Measurements from ENCODE around the gene MTG1.

DNA sequence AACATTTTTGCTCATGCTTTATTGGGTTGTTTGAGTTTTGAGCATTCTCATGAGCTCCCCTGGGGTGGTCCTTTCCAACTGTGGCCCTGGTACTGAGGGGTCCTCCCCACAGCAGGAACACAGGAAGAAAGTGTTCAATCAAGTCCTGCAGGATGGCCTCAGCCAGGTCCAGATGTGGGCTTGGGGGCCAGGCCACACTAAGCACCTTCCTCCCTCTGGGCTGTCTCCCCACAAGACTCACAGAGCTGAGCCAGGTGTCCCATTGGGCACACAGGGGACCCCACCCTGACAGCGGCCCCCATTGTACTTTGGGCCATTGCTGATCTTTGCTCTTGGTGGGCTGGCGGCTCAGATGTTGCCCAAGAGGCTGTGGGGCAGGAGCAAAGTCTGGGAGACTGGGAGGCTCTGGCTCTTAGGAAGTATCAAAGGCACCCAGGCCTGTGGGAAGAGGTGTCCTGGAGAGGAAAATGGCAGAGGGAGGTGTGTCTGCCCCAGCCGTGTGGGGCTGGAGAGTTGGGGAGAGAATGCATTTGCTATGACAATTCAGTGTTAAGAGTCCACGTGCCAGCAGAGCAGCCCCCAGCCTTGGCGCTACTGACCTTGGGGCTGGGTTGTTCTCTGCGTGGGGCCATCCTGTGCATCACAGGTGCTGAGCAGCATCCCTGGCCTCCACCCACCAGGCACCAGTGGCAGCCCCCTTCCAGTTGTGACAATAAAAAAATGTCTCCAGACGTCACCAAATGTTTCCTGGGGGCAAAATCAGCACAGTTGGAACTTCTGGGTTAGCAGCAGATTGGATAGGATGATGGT, 77.5 kb downstream of the MTG1 start:
- TF ChIP-seq, protein P1, sequence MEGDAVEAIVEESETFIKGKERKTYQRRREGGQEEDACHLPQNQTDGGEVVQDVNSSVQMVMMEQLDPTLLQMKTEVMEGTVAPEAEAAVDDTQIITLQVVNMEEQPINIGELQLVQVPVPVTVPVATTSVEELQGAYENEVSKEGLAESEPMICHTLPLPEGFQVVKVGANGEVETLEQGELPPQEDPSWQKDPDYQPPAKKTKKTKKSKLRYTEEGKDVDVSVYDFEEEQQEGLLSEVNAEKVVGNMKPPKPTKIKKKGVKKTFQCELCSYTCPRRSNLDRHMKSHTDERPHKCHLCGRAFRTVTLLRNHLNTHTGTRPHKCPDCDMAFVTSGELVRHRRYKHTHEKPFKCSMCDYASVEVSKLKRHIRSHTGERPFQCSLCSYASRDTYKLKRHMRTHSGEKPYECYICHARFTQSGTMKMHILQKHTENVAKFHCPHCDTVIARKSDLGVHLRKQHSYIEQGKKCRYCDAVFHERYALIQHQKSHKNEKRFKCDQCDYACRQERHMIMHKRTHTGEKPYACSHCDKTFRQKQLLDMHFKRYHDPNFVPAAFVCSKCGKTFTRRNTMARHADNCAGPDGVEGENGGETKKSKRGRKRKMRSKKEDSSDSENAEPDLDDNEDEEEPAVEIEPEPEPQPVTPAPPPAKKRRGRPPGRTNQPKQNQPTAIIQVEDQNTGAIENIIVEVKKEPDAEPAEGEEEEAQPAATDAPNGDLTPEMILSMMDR (conservative IDR thresholded peaks at IDR 0.05 in 1 of 2, IDR thresholded peaks at IDR 0.05 in 1 of 2; ENCODE audit: low read depth in 1 of 2, low read length in 2 of 2) = no peak
- no peak for TF ChIP-seq EZH2 (IDR thresholded peaks at IDR 0.05; ENCODE audit: low read length, missing control alignments)

All from fibroblast of lung (primary cell).